IMR-90 (cell line): ENCODE measurements around the gene TPCN1. TPM values are rescaled to one million over a fixed set of nuclear protein-coding genes. Genes with fewer than 3 reads are reported as not detected.
A peak's percentile ranks its signal among the peaks of the same experiment; 100 is the strongest.

Experiments
- ATAC-seq: fragments of 200-7000 bp; cut with Tn5 transposase; 2 replicates; pipeline ENCODE4 v1.9.1; 2020; ENCODE audit warnings: low read depth, mild to moderate bottlenecking, moderate library complexity
- BruUV-seq: library from RNA; stranded (reverse); fragments of 400-500 nt; replicated peaks from 2 replicates; lab custom pipeline; 2021; lab: Mats Ljungman, UMichigan
- CTCF ChIA-PET: fragments of 300-600 bp; formaldehyde crosslinking; extraction: SDS; loops from one replicate; lab custom pipeline; 2021; ENCODE audit warnings: antibody characterized with exemption; lab: Yijun Ruan, JAX
- POLR2A ChIA-PET: fragments of 300-600 bp; sonication (Branson Sonifier 250); formaldehyde crosslinking; loops from one replicate; lab custom pipeline; 2022; ENCODE audit warnings: antibody characterized with exemption; ENCODE audit not compliant: unreplicated experiment; lab: Charles Lee
- DNase-seq: peaks from one replicate; pipeline ENCODE4 v3.0.0; 2013
- H2AFZ ChIP-seq: replicated peaks from 2 replicates; pipeline ENCODE3; 2013; ENCODE audit warnings: low read length, mild to moderate bottlenecking; ENCODE audit not compliant: poor library complexity
- H2AK5ac ChIP-seq: 2 replicates; pipeline ENCODE4 v1.6.1; 2013; ENCODE audit warnings: low read depth, low read length, inconsistent platforms
- H2AK9ac ChIP-seq: replicated peaks from 2 replicates; pipeline ENCODE3; 2013; ENCODE audit warnings: mild to moderate bottlenecking, low read depth, low read length, moderate library complexity; ENCODE audit not compliant: poor library complexity
- H2BK120ac ChIP-seq: 2 replicates; pipeline ENCODE4 v1.6.1; 2013; ENCODE audit warnings: low read depth, low read length, inconsistent platforms
- H2BK15ac ChIP-seq: 3 replicates; pipeline ENCODE4 v1.6.1; 2013; ENCODE audit warnings: low read depth, low read length, inconsistent platforms
- H2BK20ac ChIP-seq: 2 replicates; pipeline ENCODE4 v1.6.1; 2013; ENCODE audit warnings: low read depth, mild to moderate bottlenecking, inconsistent platforms, low read length, moderate library complexity
- H2BK5ac ChIP-seq: 2 replicates; pipeline ENCODE4 v1.6.1; 2013; ENCODE audit warnings: mild to moderate bottlenecking, low read depth, low read length, inconsistent platforms; ENCODE audit not compliant: poor library complexity, severe bottlenecking
- H3K14ac ChIP-seq: replicated peaks from 2 replicates; pipeline ENCODE4 v1.6.1; 2013; ENCODE audit warnings: low read depth, low read length, inconsistent platforms
- H3K18ac ChIP-seq: 2 replicates; pipeline ENCODE4 v1.6.1; 2013; ENCODE audit warnings: low read depth, low read length, control low read depth
- H3K23ac ChIP-seq: 2 replicates; pipeline ENCODE4 v1.6.1; 2013; ENCODE audit warnings: low read depth, low read length, inconsistent platforms
- H3K27ac ChIP-seq: 2 replicates; pipeline ENCODE4 v1.5.1; 2013; ENCODE audit warnings: mild to moderate bottlenecking, control low read depth, low read length; ENCODE audit not compliant: insufficient read depth
- H3K27me3 ChIP-seq: 2 replicates; pipeline ENCODE4 v1.6.1; 2013; ENCODE audit warnings: low read length; ENCODE audit not compliant: control insufficient read depth, insufficient read depth
- H3K36me3 ChIP-seq: 2 replicates; pipeline ENCODE4 v1.6.1; 2013; ENCODE audit warnings: low read length, mixed read lengths; ENCODE audit not compliant: control insufficient read depth, insufficient read depth
- H3K4ac ChIP-seq: 2 replicates; pipeline ENCODE4 v1.6.1; 2013; ENCODE audit warnings: low read depth, low read length, inconsistent platforms
- H3K4me1 ChIP-seq: 2 replicates; pipeline ENCODE4 v1.6.1; 2013; ENCODE audit warnings: low read length, mixed read lengths; ENCODE audit not compliant: control insufficient read depth, insufficient read depth
- H3K4me2 ChIP-seq: 2 replicates; pipeline ENCODE4 v1.6.1; 2013; ENCODE audit warnings: low read depth, mild to moderate bottlenecking, control low read depth, low read length, moderate library complexity
- H3K4me3 ChIP-seq: 2 replicates; pipeline ENCODE4 v1.5.1; 2013; ENCODE audit warnings: low read depth, mild to moderate bottlenecking, control low read depth, low read length, moderate library complexity; ENCODE audit not compliant: insufficient read depth
- H3K56ac ChIP-seq: 2 replicates; pipeline ENCODE4 v1.6.1; 2013; ENCODE audit warnings: low read length, inconsistent platforms; ENCODE audit not compliant: insufficient read depth; ENCODE audit errors: extremely low read depth
- H3K79me1 ChIP-seq, 2 experiments: 2 replicates each; pipeline ENCODE4 v1.6.1; 2013; ENCODE audit warnings: low read length in 2 of 2, inconsistent platforms in 1 of 2, low read depth in 1 of 2
- H3K9ac ChIP-seq: 2 replicates; pipeline ENCODE4 v1.6.1; 2013; ENCODE audit warnings: low read depth, low read length, control low read depth
- H3K9me1 ChIP-seq: 2 replicates; pipeline ENCODE4 v1.6.1; 2013; ENCODE audit warnings: low read length, inconsistent platforms; ENCODE audit not compliant: insufficient read depth
- H3K9me3 ChIP-seq: 2 replicates; pipeline ENCODE4 v1.6.1; 2013; ENCODE audit warnings: low read length; ENCODE audit not compliant: control insufficient read depth, insufficient read depth
- H4K20me1 ChIP-seq: 2 replicates; pipeline ENCODE4 v1.6.1; 2013; ENCODE audit warnings: low read length, inconsistent platforms; ENCODE audit not compliant: insufficient read depth
- H4K5ac ChIP-seq: 2 replicates; pipeline ENCODE4 v1.6.1; 2013; ENCODE audit warnings: mild to moderate bottlenecking, low read depth, low read length, control low read depth
- H4K8ac ChIP-seq, 2 experiments: 2 replicates each; pipeline ENCODE4 v1.6.1; 2013; ENCODE audit warnings: low read depth in 2 of 2, low read length in 2 of 2, control low read depth in 1 of 2, inconsistent platforms in 1 of 2
- H4K91ac ChIP-seq: 2 replicates; pipeline ENCODE4 v1.6.1; 2013; ENCODE audit warnings: low read depth, low read length, inconsistent platforms; ENCODE audit not compliant: insufficient read depth
- CEBPB ChIP-seq: IDR thresholded peaks from 2 replicates; pipeline ENCODE4 v1.6.1; 2012; ENCODE audit warnings: low read depth, low read length, improper control_type of control experiment
- CHD1 ChIP-seq: IDR thresholded peaks from 2 replicates; pipeline ENCODE4 v1.6.1; 2012; ENCODE audit warnings: low read depth, low read length, improper control_type of control experiment
- FOS ChIP-seq: fragments of 150-350 bp; IDR thresholded peaks from 2 replicates; pipeline ENCODE4 v1.6.1; 2016; ENCODE audit warnings: low read depth, low read length
- MAFK ChIP-seq: IDR thresholded peaks from 2 replicates; pipeline ENCODE4 v1.6.1; 2012; ENCODE audit warnings: low read depth, low read length, improper control_type of control experiment
- MXI1 ChIP-seq: IDR thresholded peaks from 2 replicates; pipeline ENCODE4 v1.6.1; 2012; ENCODE audit warnings: low read depth, mild to moderate bottlenecking, low read length, moderate library complexity, borderline replicate concordance
- POLR2A ChIP-seq: IDR thresholded peaks from 2 replicates; pipeline ENCODE4 v1.6.1; 2012; ENCODE audit warnings: mild to moderate bottlenecking, low read depth, low read length
- RAD21 ChIP-seq: IDR thresholded peaks from 2 replicates; pipeline ENCODE4 v1.6.1; 2012; ENCODE audit warnings: low read length, improper control_type of control experiment
- RFX5 ChIP-seq: IDR thresholded peaks from 2 replicates; pipeline ENCODE4 v1.8.0; 2012; ENCODE audit warnings: low read depth, mild to moderate bottlenecking, low read length, moderate library complexity
- WGBS, 2 experiments: methylation state at CpG; one replicate each; pipeline versions ENCODE4 v1.1.5 to v1.1.7; 2013; ENCODE audit warnings: missing lambda C conversion rate in 2 of 2; ENCODE audit not compliant: insufficient read length in 1 of 2; ENCODE audit errors: extremely low coverage in 2 of 2; 5-methylcytosine and 5-hydroxymethylcytosine counted together
- dilution Hi-C: fragments of 300-500 bp; cut with HindIII; formaldehyde crosslinking; loops from one replicate; pipeline ENCODE4 v1.14.3; 2018; ENCODE audit warnings: low sequenced_read_pairs; ENCODE audit not compliant: unreplicated experiment
- in situ Hi-C: fragments of 300-500 bp; cut with MboI; formaldehyde crosslinking; loops from 3 replicates; pipeline ENCODE4 v1.14.3; 2019; ENCODE audit warnings: low sequenced_read_pairs, inconsistent platforms, mixed read lengths
- intact Hi-C: fragments of 100-400 bp; cut with micrococcal nuclease; formaldehyde crosslinking; loops from 2 replicates; pipeline ENCODE4 v1.10.0; 2022
- polyA plus RNA-seq, 3 experiments: library from polyadenylated mRNA; depleted of rRNA; stranded (reverse); fragments of >200 nt; gene quantifications; 2 replicates each; pipeline ENCODE4 v1.2.3, GENCODE V29; 2012; ENCODE audit warnings: low replicate concordance in 1 of 3
- total RNA-seq: library from RNA; depleted of rRNA; stranded (reverse); fragments of >200 nt; gene quantifications from 2 replicates; pipeline ENCODE4 v1.2.3, GENCODE V29; 2012
- TF ChIP-seq, protein P1 (sequence below): conservative IDR thresholded peaks from 2 replicates; pipeline ENCODE4 v1.5.1; 2012; ENCODE audit warnings: mild to moderate bottlenecking, low read depth, low read length, improper control_type of control experiment
- TF ChIP-seq, protein P2 (sequence below): fragments of 150-350 bp; IDR thresholded peaks from 2 replicates; pipeline ENCODE4 v1.6.1; 2017; ENCODE audit warnings: mild to moderate bottlenecking, antibody characterized with exemption, low read length, low read depth

Gene TPCN1
- total and polyA plus RNA-seq, 2 of the 4 experiments (the other 2 are of a cell fraction) = 2.0 to 13.2 TPM

DNA sequence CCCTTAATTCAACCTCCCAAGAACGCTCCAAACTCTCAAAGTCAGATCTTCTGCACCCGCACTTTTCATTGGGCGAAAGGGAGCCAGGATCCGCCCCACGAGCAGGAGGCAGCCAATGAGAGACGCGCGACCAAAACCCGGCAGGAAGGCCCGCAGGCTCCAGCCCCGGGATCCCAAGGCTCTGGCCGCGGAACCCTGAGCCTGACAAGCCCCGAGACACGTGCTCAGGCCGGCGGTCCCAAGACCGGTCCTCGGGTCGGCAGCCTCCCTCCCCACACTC is 36.4 kb upstream of the TPCN1 start:
- dilution Hi-C loops = no loop called here
- H3K4ac ChIP-seq = peak overlapping the region; percentile 71; the same call in 1 of the 2 replicates
- H3K27ac ChIP-seq = peak overlapping the region; percentile 72
- H2BK15ac ChIP-seq = no peak overlapping the region
- H2BK5ac ChIP-seq = peak overlapping the region; percentile 20
- WGBS, 2 experiments = 0% methylated on average over 12 of the region's 20 CpGs; no CpG with 5 or more reads in 1 of the 2 experiments
- peak overlapping the region; percentile 76; the same call in 1 of the 2 replicates for H3K56ac ChIP-seq
- H3K23ac ChIP-seq = no peak overlapping the region
- peak overlapping the region; percentile 87 for H2AK9ac ChIP-seq
- H3K36me3 ChIP-seq = peaks cover 11% of the 10 kb centered on the region
- H3K27me3 ChIP-seq = no peaks in the 10 kb centered on the region
- ATAC-seq (peak; percentile 92), DNase-seq (peak; percentile 86)
- H4K8ac ChIP-seq = peak overlapping the region; percentile 57 to 71; a peak in 3 of 4 replicates
- peak overlapping the region; percentile 66 for H3K4me2 ChIP-seq
- H3K9me3 ChIP-seq = no peaks in the 10 kb centered on the region
- H4K5ac ChIP-seq = 0 out of 2 replicates have a peak overlapping the region, but pooled peaks have one; percentile 17
- peaks cover 5% of the 10 kb centered on the region; the same call in 1 of the 2 replicates for H3K4me1 ChIP-seq
- peak overlapping the region; percentile 74 for H3K9ac ChIP-seq
- no peak overlapping the region for H2AK5ac ChIP-seq
- peak overlapping the region; percentile 96 for H2AFZ ChIP-seq
- H4K91ac ChIP-seq = peak overlapping the region; percentile 55
- in situ Hi-C loops = loop anchor here (25.0 kb wide), 1 partner anchor 1227 kb away; the partner anchor contains the start of gene TBX5
- CTCF ChIA-PET = no interaction called here
- POLR2A ChIA-PET = interaction anchor here (0.6 to 0.7 kb wide), 2 partner anchors 32 to 89 kb away, joined by 3 to 4 read pairs; no protein-coding TSS in a partner anchor
- H3K14ac ChIP-seq = no peak overlapping the region; the same call in 1 of the 2 replicates
- intact Hi-C loops = no loop called here
- no peaks in the 10 kb centered on the region for H3K9me1 ChIP-seq
- TF ChIP-seq, protein P1, sequence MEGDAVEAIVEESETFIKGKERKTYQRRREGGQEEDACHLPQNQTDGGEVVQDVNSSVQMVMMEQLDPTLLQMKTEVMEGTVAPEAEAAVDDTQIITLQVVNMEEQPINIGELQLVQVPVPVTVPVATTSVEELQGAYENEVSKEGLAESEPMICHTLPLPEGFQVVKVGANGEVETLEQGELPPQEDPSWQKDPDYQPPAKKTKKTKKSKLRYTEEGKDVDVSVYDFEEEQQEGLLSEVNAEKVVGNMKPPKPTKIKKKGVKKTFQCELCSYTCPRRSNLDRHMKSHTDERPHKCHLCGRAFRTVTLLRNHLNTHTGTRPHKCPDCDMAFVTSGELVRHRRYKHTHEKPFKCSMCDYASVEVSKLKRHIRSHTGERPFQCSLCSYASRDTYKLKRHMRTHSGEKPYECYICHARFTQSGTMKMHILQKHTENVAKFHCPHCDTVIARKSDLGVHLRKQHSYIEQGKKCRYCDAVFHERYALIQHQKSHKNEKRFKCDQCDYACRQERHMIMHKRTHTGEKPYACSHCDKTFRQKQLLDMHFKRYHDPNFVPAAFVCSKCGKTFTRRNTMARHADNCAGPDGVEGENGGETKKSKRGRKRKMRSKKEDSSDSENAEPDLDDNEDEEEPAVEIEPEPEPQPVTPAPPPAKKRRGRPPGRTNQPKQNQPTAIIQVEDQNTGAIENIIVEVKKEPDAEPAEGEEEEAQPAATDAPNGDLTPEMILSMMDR = no peak
- TF ChIP-seq CHD1 (no peak), RAD21 (no peak), POLR2A (no peak), MXI1 (0 out of 2 replicates have a peak, but pooled peaks have one; percentile 30), CEBPB (no peak), MAFK (no peak), FOS (0 out of 2 replicates have a peak, but pooled peaks have one; percentile 8), RFX5 (no peak)
- TF ChIP-seq, protein P2, sequence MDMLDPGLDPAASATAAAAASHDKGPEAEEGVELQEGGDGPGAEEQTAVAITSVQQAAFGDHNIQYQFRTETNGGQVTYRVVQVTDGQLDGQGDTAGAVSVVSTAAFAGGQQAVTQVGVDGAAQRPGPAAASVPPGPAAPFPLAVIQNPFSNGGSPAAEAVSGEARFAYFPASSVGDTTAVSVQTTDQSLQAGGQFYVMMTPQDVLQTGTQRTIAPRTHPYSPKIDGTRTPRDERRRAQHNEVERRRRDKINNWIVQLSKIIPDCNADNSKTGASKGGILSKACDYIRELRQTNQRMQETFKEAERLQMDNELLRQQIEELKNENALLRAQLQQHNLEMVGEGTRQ = peak; percentile 93
- no peak overlapping the region for H3K18ac ChIP-seq
- peaks cover 39 to 67% of the 10 kb centered on the region in 2 experiments for H3K79me1 ChIP-seq
- H3K4me3 ChIP-seq = peak overlapping the region; percentile 67
- no peak overlapping the region for H2BK20ac ChIP-seq
- BruUV-seq = no TSS peak
- H2BK120ac ChIP-seq = no peak overlapping the region
- no peaks in the 10 kb centered on the region; the same call in 1 of the 2 replicates for H4K20me1 ChIP-seq
